H9 (cell line): ENCODE data around the gene USP27X. TPM values are rescaled to one million over a fixed set of nuclear protein-coding genes. Genes with fewer than 3 reads are reported as not detected.

Experiments used
- DNase-seq: peaks from one replicate; pipeline ENCODE4 v3.0.0-alpha.2; 2017
- H2AFZ ChIP-seq: one replicate; pipeline ENCODE4 v1.6.1; 2013; ENCODE audit warnings: mild to moderate bottlenecking, low read length, control low read depth, moderate library complexity
- H2AK5ac ChIP-seq: 2 replicates; pipeline ENCODE4 v1.6.1; 2013; ENCODE audit warnings: low read length, control low read depth, mixed read lengths; ENCODE audit not compliant: insufficient read length
- H2BK120ac ChIP-seq: one replicate; pipeline ENCODE4 v1.6.1; 2013; ENCODE audit warnings: low read depth, mild to moderate bottlenecking, low read length, control low read depth, inconsistent platforms; ENCODE audit not compliant: poor library complexity, severe bottlenecking
- H2BK12ac ChIP-seq: 2 replicates; pipeline ENCODE4 v1.6.1; 2013; ENCODE audit warnings: low read length, control low read depth, mixed read lengths, low read depth; ENCODE audit not compliant: insufficient read length
- H2BK15ac ChIP-seq: 2 replicates; pipeline ENCODE4 v1.6.1; 2013; ENCODE audit warnings: low read depth, low read length, control low read depth
- H2BK20ac ChIP-seq: one replicate; pipeline ENCODE4 v1.6.1; 2013; ENCODE audit warnings: low read depth, mild to moderate bottlenecking, low read length, control low read depth, inconsistent platforms; ENCODE audit not compliant: poor library complexity, severe bottlenecking
- H2BK5ac ChIP-seq: 2 replicates; pipeline ENCODE4 v1.6.1; 2013; ENCODE audit warnings: low read length, control low read depth, mixed read lengths; ENCODE audit not compliant: insufficient read length
- H3K14ac ChIP-seq: 2 replicates; pipeline ENCODE4 v1.6.1; 2013; ENCODE audit warnings: low read length, control low read depth; ENCODE audit not compliant: insufficient read depth
- H3K18ac ChIP-seq: 2 replicates; pipeline ENCODE4 v1.6.1; 2013; ENCODE audit warnings: low read depth, mild to moderate bottlenecking, mixed read lengths, low read length, control low read depth; ENCODE audit not compliant: insufficient read length
- H3K23ac ChIP-seq: 2 replicates; pipeline ENCODE4 v1.6.1; 2013; ENCODE audit warnings: low read length, control low read depth, mixed read lengths, low read depth; ENCODE audit not compliant: insufficient read length
- H3K23me2 ChIP-seq: 2 replicates; pipeline ENCODE4 v1.6.1; 2013; ENCODE audit warnings: low read depth, mild to moderate bottlenecking, mixed read lengths, low read length, control low read depth; ENCODE audit not compliant: insufficient read length, poor library complexity, severe bottlenecking
- H3K27ac ChIP-seq: 2 replicates; pipeline ENCODE4 v1.5.1; 2013; ENCODE audit warnings: low read length, control low read depth, mixed read lengths, low read depth; ENCODE audit not compliant: insufficient read length
- H3K27me3 ChIP-seq: 2 replicates; pipeline ENCODE4 v1.6.1; 2013; ENCODE audit warnings: low read length, control low read depth, inconsistent platforms; ENCODE audit not compliant: insufficient read depth
- H3K4ac ChIP-seq: 2 replicates; pipeline ENCODE4 v1.6.1; 2013; ENCODE audit warnings: low read depth, mild to moderate bottlenecking, control low read depth, inconsistent platforms, low read length, moderate library complexity
- H3K4me1 ChIP-seq: 2 replicates; pipeline ENCODE4 v1.6.1; 2013; ENCODE audit warnings: low read length, control low read depth, inconsistent platforms; ENCODE audit not compliant: insufficient read depth
- H3K4me2 ChIP-seq: 2 replicates; pipeline ENCODE4 v1.6.1; 2013; ENCODE audit warnings: low read length, control low read depth, mixed read lengths; ENCODE audit not compliant: insufficient read length, insufficient read depth
- H3K56ac ChIP-seq: 2 replicates; pipeline ENCODE4 v1.6.1; 2013; ENCODE audit warnings: low read depth, mild to moderate bottlenecking, mixed read lengths, low read length, control low read depth; ENCODE audit not compliant: insufficient read length
- H3K79me1 ChIP-seq: 2 replicates; pipeline ENCODE4 v1.6.1; 2013; ENCODE audit warnings: low read depth, mild to moderate bottlenecking, moderate library complexity, low read length, control low read depth, inconsistent platforms; ENCODE audit not compliant: insufficient read depth, poor library complexity, severe bottlenecking
- H3K79me2 ChIP-seq: 2 replicates; pipeline ENCODE4 v1.6.1; 2013; ENCODE audit warnings: low read length, control low read depth, inconsistent platforms; ENCODE audit not compliant: insufficient read depth
- H3K9ac ChIP-seq: 2 replicates; pipeline ENCODE4 v1.6.1; 2013; ENCODE audit warnings: low read length, control low read depth, mixed read lengths; ENCODE audit not compliant: insufficient read length; ENCODE audit errors: extremely low read depth
- H3K9me3 ChIP-seq: one replicate; pipeline ENCODE4 v1.6.1; 2013; ENCODE audit warnings: low read depth, low read length, inconsistent platforms; ENCODE audit not compliant: control insufficient read depth
- H3T11ph ChIP-seq: one replicate; pipeline ENCODE4 v1.6.1; 2013; ENCODE audit warnings: mild to moderate bottlenecking, low read length, control low read depth, inconsistent platforms
- H4K20me1 ChIP-seq: one replicate; pipeline ENCODE4 v1.6.1; 2013; ENCODE audit not compliant: control insufficient read depth, insufficient read length, insufficient read depth
- H4K5ac ChIP-seq: 2 replicates; pipeline ENCODE4 v1.6.1; 2013; ENCODE audit warnings: low read depth, mild to moderate bottlenecking, mixed read lengths, low read length, control low read depth; ENCODE audit not compliant: insufficient read length
- H4K8ac ChIP-seq: replicated peaks from 2 replicates; pipeline ENCODE4 v1.6.1; 2013; ENCODE audit warnings: low read length, control low read depth, mixed read lengths, low read depth; ENCODE audit not compliant: insufficient read length
- H4K91ac ChIP-seq: 2 replicates; pipeline ENCODE4 v1.6.1; 2013; ENCODE audit warnings: low read depth, mild to moderate bottlenecking, moderate library complexity, mixed read lengths, low read length, control low read depth; ENCODE audit not compliant: insufficient read length
- H3K27ac Mint-ChIP-seq, 3 experiments: 2 replicates in 2 of 3; 3 replicates in 1 of 3; pipeline ENCODE4 v1.8.0; 2020 to 2021; ENCODE audit warnings: mixed read lengths in 3 of 3, mild to moderate bottlenecking in 1 of 3, moderate library complexity in 1 of 3
- H3K27me3 Mint-ChIP-seq: 2 replicates; pipeline ENCODE4 v1.8.0; 2021; ENCODE audit warnings: low read depth, mild to moderate bottlenecking, moderate library complexity, mixed read lengths
- H3K36me3 Mint-ChIP-seq, 3 experiments: 2 replicates in 2 of 3; 3 replicates in 1 of 3; pipeline ENCODE4 v1.8.0; 2020 to 2021; ENCODE audit warnings: low read depth in 3 of 3, mixed read lengths in 3 of 3; ENCODE audit not compliant: insufficient read depth in 1 of 3
- H3K4me1 Mint-ChIP-seq, 2 experiments: 2 replicates each; pipeline ENCODE4 v1.8.0; 2020; ENCODE audit warnings: mixed read lengths in 2 of 2
- H3K4me3 Mint-ChIP-seq, 2 experiments: 2 replicates in 1 of 2; 3 replicates in 1 of 2; pipeline ENCODE4 v1.8.0; 2020 to 2021; ENCODE audit warnings: mild to moderate bottlenecking in 2 of 2, mixed read lengths in 2 of 2, moderate library complexity in 1 of 2
- H3K9me3 Mint-ChIP-seq, 2 experiments: 2 replicates in 1 of 2; 3 replicates in 1 of 2; pipeline ENCODE4 v1.8.0; 2020; ENCODE audit warnings: mild to moderate bottlenecking in 2 of 2, mixed read lengths in 2 of 2, moderate library complexity in 1 of 2
- CTCF ChIP-seq: fragments of 200-600 bp; sonication (generic); conservative IDR thresholded peaks from 3 replicates; pipeline ENCODE4 v1.8.0; 2021; ENCODE audit warnings: antibody characterized with exemption, mild to moderate bottlenecking
- WGBS: extraction: QIAGEN DNeasy Blood & Tissue Kit; methylation state at CpG from one replicate; pipeline ENCODE4 v1.1.7; 2013; ENCODE audit warnings: missing lambda C conversion rate, low lambda C conversion rate, mixed read lengths; ENCODE audit not compliant: insufficient read length; ENCODE audit errors: extremely low coverage; 5-methylcytosine and 5-hydroxymethylcytosine counted together
- total RNA-seq: library from RNA; stranded (reverse); gene quantifications from 2 replicates; pipeline ENCODE4 v1.2.1, GENCODE V29; 2021

The USP27X gene
- total RNA-seq, 1 experiment from 2014 or later = 5.7 TPM

- Histone ChIP-seq H4K8ac (no peak overlapping the region), H3K79me1 (no peaks in the 10 kb centered on the region), H3K9ac (no peak overlapping the region), H2AFZ (no peak overlapping the region), H3K14ac (no peak overlapping the region), H3K4ac (no peak overlapping the region), H2BK12ac (no peak overlapping the region), H3K9me3 (no peaks in the 10 kb centered on the region), H4K20me1 (no peaks in the 10 kb centered on the region), H2BK120ac (no peak overlapping the region), H2BK5ac (no peak overlapping the region), H3T11ph (no peak overlapping the region), H2AK5ac (no peak overlapping the region), H3K79me2 (no peaks in the 10 kb centered on the region), H2BK20ac (no peak overlapping the region), H2BK15ac (no peak overlapping the region), H4K91ac (no peak overlapping the region), H3K56ac (no peak overlapping the region), H4K5ac (no peak overlapping the region), H3K23ac (no peak overlapping the region), H3K18ac (no peak overlapping the region), H3K4me2 (no peak overlapping the region), H3K27ac (no peak overlapping the region), H3K4me1 (no peaks in the 10 kb centered on the region), H3K27me3 (no peaks in the 10 kb centered on the region), H3K23me2 (no peaks in the 10 kb centered on the region)
- WGBS = no CpG with 5 or more reads among the region's 3 CpGs
- Mint-ChIP-seq H3K36me3 (no peaks in the 10 kb centered on the region; a peak in 1 of 7 replicates), H3K4me1 (no peaks in the 10 kb centered on the region), H3K27me3 (peaks cover 5% of the 10 kb centered on the region; the same call in 1 of the 2 replicates), H3K4me3 (no peak overlapping the region), H3K9me3 (peaks cover 38 to 42% of the 10 kb centered on the region in 2 experiments), H3K27ac (no peak overlapping the region)
- no peak for DNase-seq
- TF ChIP-seq CTCF = no peak
Observed at GRCh38 chrX:49912861-49913260, 33.6 kb downstream of the USP27X start.
